ENCODE results near the gene CCDC188. TPM values are rescaled to one million over a fixed set of nuclear protein-coding genes. Genes with fewer than 3 reads are reported as not detected.

Gene CCDC188
- total and polyA plus RNA-seq, 9 of the 15 experiments (the other 6 are each of a cell fraction or from before 2014, with no cell fraction given), result not detected

GRCh38 chr22:20177217-20177911 lies 26.5 kb upstream of the CCDC188 start (continued):
- 0 out of 2 replicates have a peak, but pooled peaks have one; percentile 32 for TF ChIP-seq ZBTB7A (IDR thresholded peaks at IDR 0.05; ENCODE audit: borderline replicate concordance, control insufficient read depth, low read depth, low read length)
- TF ChIP-seq ZNF583 (CRISPR knock-in tag; IDR thresholded peaks at IDR 0.05), result 0 out of 2 replicates have a peak, but pooled peaks have one; percentile 40
- TF ChIP-seq BRCA1 (IDR thresholded peaks at IDR 0.05), result no peak
- peak; percentile 39; the same call in 1 of the 2 replicates for TF ChIP-seq BRCA1 (CRISPR knock-in tag; IDR thresholded peaks at IDR 0.05)
- 0 out of 2 replicates have a peak, but pooled peaks have one; percentile 7 for TF ChIP-seq USF1 (CRISPR knock-in tag; IDR thresholded peaks at IDR 0.05)
- TF ChIP-seq MYBL2 (IDR thresholded peaks at IDR 0.05; ENCODE audit: low read depth), result no peak
- TF ChIP-seq MYBL2 (CRISPR knock-in tag; IDR thresholded peaks at IDR 0.05; ENCODE audit: borderline replicate concordance), result peak; percentile 75; the same call in 1 of the 2 replicates
- no peak for TF ChIP-seq POLR2AphosphoS2 (IDR thresholded peaks at IDR 0.05; ENCODE audit: low read length)
- TF ChIP-seq NFIX (CRISPR knock-in tag; IDR thresholded peaks at IDR 0.05; ENCODE audit: low read depth), result no peak
- peak; percentile 48; the same call in 1 of the 2 replicates for TF ChIP-seq ESRRA (IDR thresholded peaks at IDR 0.05; ENCODE audit: borderline replicate concordance, low read depth)
- TF ChIP-seq TAF7 (tag; IDR thresholded peaks at IDR 0.05), result 0 out of 2 replicates have a peak, but pooled peaks have one; percentile 31
- peak; percentile 43; the same call in 1 of the 2 replicates for TF ChIP-seq GABPB1 (CRISPR knock-in tag; IDR thresholded peaks at IDR 0.05)
